GM19023 (cell line): ENCODE measurements around the gene VNN1.
"Not testable (repeated sequence)": the region's sequence is repeated elsewhere in the genome, so short reads cannot be mapped to it uniquely, and the experiment has no call there.

Source experiments
- ATAC-seq: cut with Tn5 transposase; IDR thresholded peaks from one replicate; pipeline ENCODE4 v1.9.1; 2021; ENCODE audit warnings: mild to moderate bottlenecking, moderate library complexity; ENCODE audit not compliant: unreplicated experiment

The VNN1 gene

DNA sequence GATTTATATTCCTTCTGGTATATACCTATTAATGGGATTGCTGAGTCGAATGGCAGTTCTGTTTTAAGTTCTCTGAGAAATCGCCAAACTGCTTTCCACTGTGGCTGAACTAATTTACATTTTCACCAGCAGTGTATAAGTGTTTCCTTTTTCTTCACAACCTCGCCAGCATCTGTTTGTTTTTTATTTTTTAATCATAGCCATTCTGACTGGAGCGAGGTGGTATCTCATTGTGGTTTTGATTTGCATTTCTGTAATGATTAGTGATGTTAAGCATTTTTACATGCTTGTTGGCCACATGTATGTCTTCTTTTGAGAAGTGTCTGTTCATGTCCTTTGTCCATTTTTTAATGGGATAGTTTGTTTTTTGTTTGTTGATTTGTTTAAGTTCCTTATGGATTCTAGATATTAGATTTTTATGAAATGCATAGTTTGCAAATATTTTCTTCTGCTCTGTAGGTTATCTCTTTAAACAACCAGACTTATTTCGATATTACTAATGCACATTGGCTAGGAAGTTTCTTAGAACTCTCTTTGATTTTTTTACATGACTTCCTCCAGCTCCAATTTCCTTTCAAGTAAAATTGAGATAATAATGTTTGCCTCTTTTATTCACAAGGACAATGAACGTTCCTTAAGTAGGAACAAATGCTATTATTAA, 12.2 kb upstream of the VNN1 start:
- ATAC-seq: peak; percentile 70

GRCh38 chr6:132725471-132725870, 11.6 kb upstream of the VNN1 start:
- ATAC-seq: no peak

DNA sequence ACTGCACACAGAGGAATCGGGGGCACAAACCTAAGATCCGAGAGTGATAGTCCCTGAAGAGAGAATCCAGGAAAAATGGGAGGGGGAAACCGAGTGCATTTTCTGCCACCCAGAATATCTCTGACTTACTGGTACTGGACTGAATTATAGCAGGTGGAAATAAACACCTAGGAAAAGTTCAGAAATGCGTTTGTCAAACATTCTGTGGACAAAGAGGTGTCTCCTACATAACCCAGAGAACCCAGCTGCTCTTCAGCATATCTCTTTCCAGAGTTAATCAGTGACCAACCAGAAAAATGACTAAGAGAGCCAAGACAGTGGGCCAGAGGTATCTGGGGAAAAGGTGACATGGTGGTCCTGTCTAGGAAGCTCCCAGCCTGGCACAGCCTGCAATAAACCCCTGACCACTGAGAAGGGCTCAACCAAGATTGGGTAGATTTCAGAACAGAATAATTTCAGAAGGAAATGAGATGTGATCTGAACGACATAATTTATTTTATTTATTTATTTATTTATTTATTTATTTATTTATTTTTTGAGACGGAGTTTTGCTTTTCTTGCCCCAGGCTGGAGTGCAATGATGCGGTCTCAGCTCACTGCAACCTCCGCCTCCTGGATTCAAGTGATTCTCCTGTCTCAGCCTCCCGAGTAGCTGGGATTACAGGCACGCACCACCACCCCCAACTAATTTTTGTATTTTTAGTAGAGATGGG, 6.0 kb upstream of the VNN1 start:
- ATAC-seq: no peak

GRCh38 chr6:132715881-132716637, 2.2 kb upstream of the VNN1 start:
- ATAC-seq: no peak

GRCh38 chr6:132715204-132715603, 1.3 kb upstream of the VNN1 start:
- no peak for ATAC-seq

DNA sequence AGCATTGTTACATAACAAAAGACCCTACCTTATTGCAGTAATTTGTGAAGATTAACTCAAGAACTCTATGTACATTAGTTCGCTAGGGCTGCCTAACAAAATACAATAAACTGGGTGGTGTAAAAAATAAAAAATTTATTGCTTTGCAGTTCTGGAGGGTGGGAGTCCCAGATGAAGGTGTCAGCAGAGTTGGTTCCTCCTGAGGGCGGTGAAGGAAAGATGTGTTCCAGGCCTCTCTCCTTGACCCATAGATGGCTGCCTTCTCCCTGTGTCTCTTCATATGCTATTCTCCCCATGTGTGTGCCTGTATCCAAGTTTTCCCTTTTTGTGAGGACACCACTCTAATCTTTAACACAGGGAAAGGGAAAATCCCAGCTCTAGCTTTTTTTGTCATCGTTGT, 305 bp upstream of the VNN1 start:
- no peak for ATAC-seq

GRCh38 chr6:132712366-132712765, 1.5 kb downstream of the VNN1 start:
- no peak for ATAC-seq

GRCh38 chr6:132708771-132709170, 5.1 kb downstream of the VNN1 start:
- no peak for ATAC-seq

DNA sequence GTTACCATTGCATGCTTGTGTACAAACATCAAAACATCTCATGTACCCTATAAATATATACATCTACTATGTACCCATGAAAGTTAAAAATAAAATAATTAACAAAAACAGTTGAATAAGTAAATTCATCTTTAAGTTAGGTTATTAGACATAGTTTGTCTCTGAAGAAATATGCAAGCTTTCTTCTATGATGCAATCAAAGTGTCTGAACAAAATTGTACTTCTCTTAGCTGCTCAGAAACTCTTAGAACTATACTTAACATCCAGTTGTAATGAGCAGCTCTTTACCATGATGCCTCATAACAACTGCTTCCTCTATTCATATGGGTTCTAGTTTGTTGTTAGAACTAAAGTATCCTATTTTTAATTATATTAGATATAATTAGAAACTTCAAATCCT, 5.9 kb downstream of the VNN1 start:
- no peak for ATAC-seq

- ATAC-seq: not testable (repeated sequence)
Observed at GRCh38 chr6:132706756-132707155, 7.1 kb downstream of the VNN1 start.

DNA sequence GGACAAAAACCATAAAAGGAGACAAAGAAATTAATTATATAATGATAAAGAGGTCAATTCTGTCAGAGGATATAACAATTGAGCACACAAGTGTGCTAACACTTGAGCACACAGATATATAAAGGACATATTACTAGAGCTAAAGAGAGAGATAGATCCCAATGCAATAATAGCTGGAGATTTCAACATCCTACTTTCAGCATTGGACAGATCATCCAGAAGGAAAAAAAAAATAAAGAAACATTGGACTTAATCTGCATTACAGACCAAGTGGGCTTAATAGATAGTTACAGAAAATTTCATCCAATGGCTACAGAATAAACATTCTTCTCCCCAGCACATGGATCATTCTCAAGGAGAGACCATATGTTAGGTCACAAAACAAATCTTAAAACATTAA, 9.9 kb downstream of the VNN1 start:
- ATAC-seq: no peak

DNA sequence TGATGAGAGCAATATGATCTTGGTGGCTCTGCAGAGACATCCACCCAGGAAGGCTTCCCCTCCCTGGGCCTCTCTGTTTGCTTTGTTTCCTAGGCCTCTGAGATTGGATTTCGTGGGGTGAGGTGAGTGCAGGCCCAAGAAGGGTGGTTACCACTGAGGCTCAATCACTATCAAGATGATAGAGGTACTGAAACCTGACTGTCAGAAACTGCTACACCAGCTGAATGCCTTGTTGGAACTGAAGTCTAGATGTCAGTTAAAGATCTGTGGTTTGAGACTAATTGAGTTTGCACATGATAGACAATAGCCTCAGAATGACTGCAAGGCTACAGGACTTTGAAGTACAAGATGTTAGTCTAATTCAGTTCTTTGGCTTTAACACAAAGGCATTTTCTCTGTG, 15.2 kb downstream of the VNN1 start:
- peak; percentile 57 for ATAC-seq

DNA sequence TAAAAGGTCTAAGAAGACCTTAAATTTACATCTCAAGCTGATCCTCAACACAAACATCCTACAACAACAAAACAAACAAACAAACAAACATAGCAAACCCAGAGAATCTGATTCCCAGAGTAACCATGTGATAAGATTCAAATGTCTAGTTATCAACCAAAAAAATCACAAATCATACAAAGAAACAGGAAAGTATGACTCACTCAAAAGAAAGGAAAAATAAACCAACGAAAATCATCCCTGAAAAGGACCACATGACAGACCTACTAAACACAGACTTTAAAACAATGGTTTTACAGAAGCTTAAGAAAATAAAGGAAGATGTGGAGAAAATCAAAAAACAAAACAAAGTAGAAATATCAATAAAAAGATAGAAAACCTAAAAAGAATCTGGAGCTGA, 18.1 kb downstream of the VNN1 start:
- ATAC-seq: no peak

GRCh38 chr6:132693478-132693877, 20.4 kb downstream of the VNN1 start:
- no peak for ATAC-seq

GRCh38 chr6:132690678-132691077, 23.2 kb downstream of the VNN1 start:
- ATAC-seq: no peak

- no peak for ATAC-seq
Observed at GRCh38 chr6:132687306-132687705, 26.5 kb downstream of the VNN1 start.

- ATAC-seq: no peak
Observed at GRCh38 chr6:132686531-132686930, 27.3 kb downstream of the VNN1 start.

GRCh38 chr6:132685009-132685408, 28.8 kb downstream of the VNN1 start:
- ATAC-seq: no peak

DNA sequence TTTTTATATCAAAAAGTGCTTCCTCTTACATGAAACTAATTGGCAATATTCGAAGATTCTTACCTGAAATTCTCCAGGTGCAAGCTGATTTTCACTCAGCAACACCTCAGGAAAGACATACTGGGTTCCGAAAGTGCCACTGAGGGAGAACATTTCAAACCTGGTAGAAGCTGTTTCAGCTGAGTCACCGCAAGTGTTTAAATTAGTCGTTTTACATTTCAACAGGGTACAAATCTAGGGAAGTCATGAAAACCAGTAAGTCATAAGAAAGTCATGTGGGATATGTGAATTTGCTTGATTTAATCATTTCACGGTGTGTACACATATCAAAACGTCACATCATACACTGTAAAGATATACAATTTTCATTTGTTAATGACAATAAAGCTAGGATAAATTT, 29.6 kb downstream of the VNN1 start:
- no peak for ATAC-seq

DNA sequence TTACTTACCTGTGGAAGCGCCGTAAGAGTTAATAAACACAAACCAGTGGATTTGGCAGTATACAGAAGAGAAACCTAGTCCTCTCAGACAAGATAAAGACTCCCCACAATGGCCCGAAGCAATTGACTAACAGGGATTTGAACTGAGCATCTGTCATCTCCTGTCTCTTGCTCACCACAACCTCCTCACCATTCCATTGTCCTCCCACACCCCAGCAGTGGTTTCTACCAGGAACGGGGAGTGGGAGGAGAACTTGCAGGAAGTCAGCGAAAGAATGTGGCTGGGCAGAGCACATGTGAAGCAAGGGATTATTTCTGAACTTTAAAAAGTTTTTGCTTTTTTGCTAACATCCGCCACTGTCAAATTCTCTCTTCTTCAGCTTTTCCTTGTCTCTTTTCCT, 30.3 kb downstream of the VNN1 start:
- no peak for ATAC-seq

DNA sequence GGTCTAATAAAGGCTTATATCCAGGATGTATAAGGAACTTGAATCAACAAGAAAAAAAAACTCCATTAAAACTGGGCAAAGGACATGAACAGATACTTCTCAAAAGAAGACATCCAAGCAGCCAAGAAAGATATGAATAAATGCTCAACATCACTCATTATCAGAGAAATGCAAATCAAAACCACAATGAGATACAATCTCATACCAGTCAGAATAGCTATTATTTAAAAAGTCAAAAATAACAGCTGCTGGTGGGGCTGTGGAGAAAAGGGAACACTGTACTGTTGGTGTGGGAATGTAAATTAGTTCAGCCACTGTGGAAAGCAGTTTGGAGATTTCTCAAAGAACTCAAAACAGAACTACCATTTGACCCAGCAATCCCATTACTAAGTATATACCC, 34.8 kb downstream of the VNN1 start:
- ATAC-seq: not testable (repeated sequence)

- no peak for ATAC-seq
Observed at GRCh38 chr6:132675749-132676148, 38.1 kb downstream of the VNN1 start.
